T-helper 1 cell treated with Interleukin-12 subunit alpha and Interleukin-12 subunit beta and Interleukin-4 antibody, amounts not matched to agents 30 μg/mL and 1 μg/mL, for 36 hours (primary cell): ENCODE data around the gene NMNAT2.

Experiments
- H3K27ac Mint-ChIP-seq: one replicate; pipeline ENCODE4 v1.8.0; 2021; ENCODE audit warnings: mild to moderate bottlenecking, mixed read lengths
- H3K27me3 Mint-ChIP-seq: one replicate; pipeline ENCODE4 v1.8.0; 2021; ENCODE audit warnings: low read depth, mixed read lengths
- H3K36me3 Mint-ChIP-seq: one replicate; pipeline ENCODE4 v1.8.0; 2021; ENCODE audit warnings: low read depth, mixed read lengths
- H3K4me1 Mint-ChIP-seq: one replicate; pipeline ENCODE4 v1.8.0; 2021; ENCODE audit warnings: low read depth, mixed read lengths
- H3K4me3 Mint-ChIP-seq: one replicate; pipeline ENCODE4 v1.8.0; 2021; ENCODE audit warnings: mild to moderate bottlenecking, moderate library complexity, mixed read lengths
- H3K9me3 Mint-ChIP-seq: one replicate; pipeline ENCODE4 v1.8.0; 2021; ENCODE audit warnings: mixed read lengths

NMNAT2 gene

GRCh38 chr1:183302452-183303322 lies 115.5 kb downstream of the NMNAT2 start:
- Mint-ChIP-seq H3K4me1 (no peaks in the 10 kb centered on the region), H3K27me3 (peaks cover 11% of the 10 kb centered on the region), H3K27ac (no peak overlapping the region), H3K36me3 (no peaks in the 10 kb centered on the region), H3K4me3 (no peak overlapping the region), H3K9me3 (no peaks in the 10 kb centered on the region)

DNA sequence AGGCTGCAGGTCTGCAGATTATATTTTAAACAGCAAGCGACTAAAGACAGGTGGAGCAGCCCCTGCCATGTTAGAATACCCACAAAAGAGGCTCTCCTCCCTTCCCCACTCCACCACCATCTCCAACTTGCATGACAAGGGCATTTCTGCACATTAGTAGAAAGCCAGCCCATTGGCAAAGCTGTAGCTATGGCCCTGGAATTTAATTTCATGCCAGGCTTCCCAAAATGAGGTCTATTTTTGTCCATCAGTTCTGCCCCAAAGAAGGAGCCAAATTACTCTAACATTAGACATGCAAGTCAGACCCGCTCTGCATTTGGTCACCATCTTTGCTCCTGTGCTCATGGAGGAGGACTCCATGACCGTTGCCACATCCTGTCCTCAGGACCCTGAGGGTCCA lies 116.9 kb downstream of the NMNAT2 start:
- H3K4me3 Mint-ChIP-seq, result no peak overlapping the region
- H3K27me3 Mint-ChIP-seq, result peaks cover 15% of the 10 kb centered on the region
- no peaks in the 10 kb centered on the region for H3K9me3 Mint-ChIP-seq
- no peaks in the 10 kb centered on the region for H3K4me1 Mint-ChIP-seq
- no peaks in the 10 kb centered on the region for H3K36me3 Mint-ChIP-seq
- no peak overlapping the region for H3K27ac Mint-ChIP-seq

DNA sequence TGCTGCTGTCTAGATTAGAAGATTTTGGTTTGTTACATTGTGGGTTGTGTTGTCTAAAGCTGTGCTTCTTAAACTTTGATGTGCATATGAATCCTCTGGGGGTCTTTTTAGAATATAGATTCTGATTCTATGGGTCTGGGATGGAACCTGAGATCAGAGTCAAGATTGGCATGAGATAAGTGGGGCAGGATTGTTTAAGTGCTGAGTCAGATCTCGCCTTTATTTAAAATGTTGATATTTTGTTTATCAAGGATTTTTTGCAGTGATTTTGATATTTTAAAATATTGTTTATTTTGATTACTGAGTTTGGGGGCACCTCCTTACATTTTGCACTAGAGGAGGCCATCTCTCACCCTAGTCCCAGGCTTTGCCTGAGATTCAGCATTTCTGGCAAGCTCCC lies 117.4 kb downstream of the NMNAT2 start:
- Mint-ChIP-seq H3K27me3 (peaks cover 12% of the 10 kb centered on the region), H3K9me3 (no peaks in the 10 kb centered on the region), H3K4me1 (no peaks in the 10 kb centered on the region), H3K27ac (no peak overlapping the region), H3K36me3 (no peaks in the 10 kb centered on the region), H3K4me3 (no peak overlapping the region)

GRCh38 chr1:183300395-183300794 lies 117.8 kb downstream of the NMNAT2 start:
- no peaks in the 10 kb centered on the region for H3K4me1 Mint-ChIP-seq
- no peaks in the 10 kb centered on the region for H3K9me3 Mint-ChIP-seq
- H3K36me3 Mint-ChIP-seq, result no peaks in the 10 kb centered on the region
- no peak overlapping the region for H3K27ac Mint-ChIP-seq
- H3K4me3 Mint-ChIP-seq, result no peak overlapping the region
- peaks cover 10% of the 10 kb centered on the region for H3K27me3 Mint-ChIP-seq

GRCh38 chr1:183296782-183297181 lies 121.4 kb downstream of the NMNAT2 start:
- H3K27me3 Mint-ChIP-seq, result peaks cover 7% of the 10 kb centered on the region
- H3K27ac Mint-ChIP-seq, result no peak overlapping the region
- no peaks in the 10 kb centered on the region for H3K9me3 Mint-ChIP-seq
- H3K4me1 Mint-ChIP-seq, result no peaks in the 10 kb centered on the region
- H3K4me3 Mint-ChIP-seq, result no peak overlapping the region
- H3K36me3 Mint-ChIP-seq, result no peaks in the 10 kb centered on the region

- Mint-ChIP-seq H3K4me1 (no peaks in the 10 kb centered on the region), H3K9me3 (no peaks in the 10 kb centered on the region), H3K36me3 (no peaks in the 10 kb centered on the region), H3K4me3 (no peak overlapping the region), H3K27me3 (peaks cover 7% of the 10 kb centered on the region), H3K27ac (no peak overlapping the region)
These were observed 122.7 kb downstream of the NMNAT2 start for GRCh38 chr1:183295521-183295920.

DNA sequence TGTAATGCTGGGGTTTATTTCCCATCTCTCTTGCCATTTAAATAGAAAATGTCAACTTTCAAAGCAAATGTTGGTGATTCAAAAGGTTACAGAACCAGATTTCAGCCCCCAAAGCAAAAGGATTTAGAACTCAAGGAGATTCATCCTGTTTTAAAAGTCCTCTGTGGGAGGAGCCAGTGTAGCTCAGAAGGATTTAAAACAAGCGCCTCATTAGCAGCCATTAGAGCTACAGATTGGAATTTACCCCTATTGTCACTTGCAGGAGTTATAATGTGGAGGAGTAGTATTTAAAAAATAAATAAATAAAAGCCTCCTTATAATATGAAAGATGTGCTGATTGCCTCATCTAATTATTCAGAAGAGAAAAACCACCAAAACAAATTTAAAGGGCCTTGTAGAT lies 124.3 kb downstream of the NMNAT2 start:
- Mint-ChIP-seq H3K9me3 (no peaks in the 10 kb centered on the region), H3K4me1 (no peaks in the 10 kb centered on the region), H3K4me3 (no peak overlapping the region), H3K36me3 (no peaks in the 10 kb centered on the region), H3K27ac (no peak overlapping the region), H3K27me3 (peaks cover 7% of the 10 kb centered on the region)

DNA sequence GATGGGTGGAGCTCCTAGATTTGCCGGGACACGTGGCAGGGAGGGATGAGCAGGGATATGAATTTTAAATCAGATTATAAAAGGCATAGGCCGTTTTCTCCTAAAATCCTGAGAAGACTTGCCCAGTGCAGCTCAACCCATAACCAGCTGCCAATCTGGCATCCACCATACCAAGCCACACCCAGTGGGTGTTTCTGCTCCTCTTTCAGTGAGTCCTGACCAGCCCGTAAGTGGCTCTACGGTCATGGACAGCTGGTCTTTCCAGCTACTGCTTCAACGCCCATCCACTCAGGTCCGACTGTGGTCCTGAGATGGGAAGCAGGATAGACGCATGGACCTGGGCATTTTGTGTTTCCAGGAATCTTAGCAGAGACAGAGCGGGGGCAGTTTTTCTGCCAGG lies 124.9 kb downstream of the NMNAT2 start:
- Mint-ChIP-seq H3K27ac (no peak overlapping the region), H3K9me3 (no peaks in the 10 kb centered on the region), H3K27me3 (peaks cover 7% of the 10 kb centered on the region), H3K4me1 (no peaks in the 10 kb centered on the region), H3K36me3 (no peaks in the 10 kb centered on the region), H3K4me3 (no peak overlapping the region)

- Mint-ChIP-seq H3K9me3 (no peaks in the 10 kb centered on the region), H3K36me3 (no peaks in the 10 kb centered on the region), H3K27me3 (peaks cover 1% of the 10 kb centered on the region), H3K4me3 (no peak overlapping the region), H3K4me1 (no peaks in the 10 kb centered on the region), H3K27ac (no peak overlapping the region)
These were observed 126.2 kb downstream of the NMNAT2 start for GRCh38 chr1:183291802-183292514.

DNA sequence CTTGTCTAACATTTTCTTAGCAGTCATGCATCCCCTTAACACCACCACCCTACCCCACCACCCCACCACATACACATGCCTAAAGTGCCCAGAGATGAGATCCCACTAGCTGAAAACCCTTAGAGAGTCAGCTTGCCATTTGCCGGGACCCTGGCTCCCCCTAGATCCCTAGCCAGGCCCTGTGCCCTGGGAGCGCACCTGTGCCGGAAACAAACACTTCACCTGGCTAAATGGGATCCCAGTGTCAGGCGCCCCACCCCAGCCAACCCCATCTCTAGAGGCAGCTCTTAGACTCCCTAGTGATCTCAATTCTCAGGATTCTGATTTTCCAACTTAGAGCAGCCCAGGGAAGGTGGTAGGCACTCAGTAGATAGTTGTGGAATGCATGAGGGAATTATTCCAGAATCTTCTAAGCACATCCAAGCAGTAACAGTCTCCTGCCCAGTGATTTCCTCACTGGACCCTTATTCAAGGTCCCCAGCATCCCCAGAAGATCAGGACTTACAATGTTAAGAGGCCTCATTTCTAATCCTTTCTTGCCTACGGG lies 126.9 kb downstream of the NMNAT2 start:
- H3K27ac Mint-ChIP-seq, result no peak overlapping the region
- H3K36me3 Mint-ChIP-seq, result no peaks in the 10 kb centered on the region
- H3K9me3 Mint-ChIP-seq, result no peaks in the 10 kb centered on the region
- H3K4me1 Mint-ChIP-seq, result no peaks in the 10 kb centered on the region
- H3K27me3 Mint-ChIP-seq, result peaks cover 4% of the 10 kb centered on the region
- H3K4me3 Mint-ChIP-seq, result no peak overlapping the region

GRCh38 chr1:183290628-183291027 lies 127.6 kb downstream of the NMNAT2 start:
- no peaks in the 10 kb centered on the region for H3K4me1 Mint-ChIP-seq
- H3K27ac Mint-ChIP-seq, result no peak overlapping the region
- no peak overlapping the region for H3K4me3 Mint-ChIP-seq
- H3K9me3 Mint-ChIP-seq, result no peaks in the 10 kb centered on the region
- no peaks in the 10 kb centered on the region for H3K36me3 Mint-ChIP-seq
- peaks cover 4% of the 10 kb centered on the region for H3K27me3 Mint-ChIP-seq

GRCh38 chr1:183289051-183289496 lies 129.1 kb downstream of the NMNAT2 start:
- no peaks in the 10 kb centered on the region for H3K9me3 Mint-ChIP-seq
- H3K4me1 Mint-ChIP-seq, result no peaks in the 10 kb centered on the region
- peaks cover 10% of the 10 kb centered on the region for H3K27me3 Mint-ChIP-seq
- no peak overlapping the region for H3K27ac Mint-ChIP-seq
- no peak overlapping the region for H3K4me3 Mint-ChIP-seq
- no peaks in the 10 kb centered on the region for H3K36me3 Mint-ChIP-seq

GRCh38 chr1:183288583-183288982 lies 129.6 kb downstream of the NMNAT2 start:
- Mint-ChIP-seq H3K27me3 (peaks cover 10% of the 10 kb centered on the region), H3K4me1 (no peaks in the 10 kb centered on the region), H3K4me3 (no peak overlapping the region), H3K36me3 (no peaks in the 10 kb centered on the region), H3K27ac (no peak overlapping the region), H3K9me3 (no peaks in the 10 kb centered on the region)

GRCh38 chr1:183287191-183287675 lies 130.9 kb downstream of the NMNAT2 start:
- H3K27me3 Mint-ChIP-seq, result peaks cover 10% of the 10 kb centered on the region
- no peak overlapping the region for H3K4me3 Mint-ChIP-seq
- H3K4me1 Mint-ChIP-seq, result no peaks in the 10 kb centered on the region
- H3K9me3 Mint-ChIP-seq, result no peaks in the 10 kb centered on the region
- H3K27ac Mint-ChIP-seq, result no peak overlapping the region
- no peaks in the 10 kb centered on the region for H3K36me3 Mint-ChIP-seq

- no peaks in the 10 kb centered on the region for H3K4me1 Mint-ChIP-seq
- peaks cover 10% of the 10 kb centered on the region for H3K27me3 Mint-ChIP-seq
- no peaks in the 10 kb centered on the region for H3K36me3 Mint-ChIP-seq
- H3K27ac Mint-ChIP-seq, result no peak overlapping the region
- no peaks in the 10 kb centered on the region for H3K9me3 Mint-ChIP-seq
- H3K4me3 Mint-ChIP-seq, result no peak overlapping the region
These were observed 132.4 kb downstream of the NMNAT2 start for GRCh38 chr1:183285746-183286145.
